HG03103 (cell line): Measurements from ENCODE around the gene DST.

Experiments used
- ATAC-seq: cut with Tn5 transposase; IDR thresholded peaks from one replicate; pipeline ENCODE4 v1.9.1; 2021; ENCODE audit warnings: low read depth; ENCODE audit not compliant: unreplicated experiment

Gene DST

DNA sequence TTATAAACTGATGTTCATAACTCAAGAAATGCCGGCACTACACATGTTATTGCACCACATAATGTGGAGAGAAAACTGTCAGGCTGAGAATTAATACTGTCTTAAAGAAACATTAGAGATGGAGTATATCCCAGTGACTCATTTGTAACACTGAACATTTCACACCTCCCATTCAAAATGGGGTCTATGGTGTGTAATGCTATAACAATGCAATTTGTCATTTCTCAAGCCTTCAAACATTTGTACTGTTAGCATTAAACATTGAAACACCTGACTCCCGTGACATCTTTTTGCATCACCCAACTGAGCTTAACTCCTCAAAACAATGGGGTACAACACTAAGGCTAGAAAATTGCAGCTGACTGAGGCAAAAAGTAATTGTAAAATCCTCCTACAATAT lies 151.7 kb downstream of the DST start:
- no peak for ATAC-seq

DNA sequence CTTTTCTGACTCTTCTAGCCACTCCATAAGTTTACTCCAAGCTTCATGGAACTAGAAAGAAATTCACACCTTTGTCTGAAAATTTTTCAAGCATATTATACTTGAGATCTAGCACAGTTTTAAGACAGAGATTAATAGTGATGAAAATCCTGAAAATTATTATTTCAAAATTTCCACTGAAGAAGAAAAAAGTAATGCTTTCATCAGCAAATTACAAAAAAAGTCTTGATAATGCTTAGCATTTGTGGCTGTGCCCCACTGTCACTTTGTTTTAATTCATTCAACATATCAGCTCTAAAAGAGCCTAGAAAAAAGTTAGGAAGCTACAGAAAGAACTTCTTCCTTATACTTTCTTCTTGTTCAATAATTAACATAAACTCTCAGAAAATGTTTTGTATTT lies 153.1 kb downstream of the DST start:
- ATAC-seq: no peak

DNA sequence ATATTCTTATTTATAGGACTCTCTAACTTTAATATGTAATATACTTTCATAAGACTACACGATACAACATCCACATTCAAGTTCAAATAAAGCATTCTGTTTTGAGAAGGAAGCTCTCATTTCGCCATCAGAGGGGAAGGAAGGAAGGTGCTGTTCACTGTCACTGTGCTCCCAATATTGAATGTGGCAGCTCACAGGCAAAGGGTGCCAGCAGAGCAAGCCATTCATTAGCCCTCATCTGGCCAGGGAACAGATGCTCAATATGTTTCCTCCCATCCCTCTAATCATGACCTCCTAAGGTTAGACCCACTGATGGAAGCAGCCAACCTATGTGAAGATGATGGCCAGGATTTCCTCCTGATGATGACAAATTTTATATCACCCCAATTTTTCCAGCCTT lies 154.4 kb downstream of the DST start:
- ATAC-seq: no peak

DNA sequence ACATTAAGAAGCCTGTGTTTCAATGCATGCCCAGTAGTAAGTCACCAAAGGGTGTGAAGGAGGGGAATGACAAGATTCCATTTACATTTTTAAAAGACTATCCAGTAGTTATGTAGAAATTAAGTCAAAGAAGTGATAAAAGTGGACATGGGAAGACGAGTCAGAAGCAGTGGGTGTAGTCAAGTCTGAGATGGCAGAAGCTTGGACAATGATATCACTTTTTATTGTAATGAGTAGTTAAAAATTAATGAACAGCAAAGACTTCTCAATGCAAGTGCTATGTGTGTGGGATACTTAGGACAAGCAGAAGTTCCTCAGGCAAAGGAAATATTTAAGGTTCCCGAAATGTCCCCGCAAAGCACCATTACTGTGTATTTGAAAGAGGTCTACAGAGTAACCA lies 156.0 kb downstream of the DST start:
- ATAC-seq: no peak

DNA sequence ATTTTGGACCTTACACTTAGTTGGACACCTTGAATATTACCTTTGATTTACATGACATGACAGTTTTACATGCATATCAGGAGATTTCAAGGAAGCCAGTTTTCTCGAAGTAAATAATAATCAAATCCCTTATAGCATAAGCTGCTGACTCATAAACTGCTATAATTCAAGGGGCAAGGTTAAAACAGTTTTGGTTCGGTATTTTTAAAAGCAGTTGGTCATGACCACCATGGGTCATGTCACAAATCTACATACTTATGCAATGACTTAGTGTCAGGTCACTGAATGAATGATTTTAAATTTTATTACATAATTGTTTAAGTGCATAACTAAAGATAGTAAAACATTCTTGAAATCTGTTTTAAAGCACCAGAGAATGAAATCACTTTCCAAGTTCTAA lies 158.0 kb downstream of the DST start:
- no peak for ATAC-seq

DNA sequence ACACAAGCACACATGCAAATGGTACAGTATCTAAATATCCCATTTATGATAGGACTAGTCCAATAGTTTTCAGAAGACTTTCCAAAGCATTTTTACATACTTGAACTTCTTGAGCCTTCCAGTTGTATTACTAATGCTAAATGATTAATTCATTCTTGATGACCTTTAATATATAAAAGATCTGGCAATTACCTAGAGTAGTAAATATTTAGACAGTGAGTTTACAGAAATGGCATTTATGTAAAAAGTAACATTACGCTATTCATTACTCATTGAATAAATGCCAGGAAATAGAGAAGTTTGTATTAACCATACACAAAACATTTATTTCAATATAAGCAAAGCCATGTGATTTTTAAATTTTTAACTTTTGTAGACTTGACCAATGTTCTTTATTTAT lies 158.8 kb downstream of the DST start:
- no peak for ATAC-seq

DNA sequence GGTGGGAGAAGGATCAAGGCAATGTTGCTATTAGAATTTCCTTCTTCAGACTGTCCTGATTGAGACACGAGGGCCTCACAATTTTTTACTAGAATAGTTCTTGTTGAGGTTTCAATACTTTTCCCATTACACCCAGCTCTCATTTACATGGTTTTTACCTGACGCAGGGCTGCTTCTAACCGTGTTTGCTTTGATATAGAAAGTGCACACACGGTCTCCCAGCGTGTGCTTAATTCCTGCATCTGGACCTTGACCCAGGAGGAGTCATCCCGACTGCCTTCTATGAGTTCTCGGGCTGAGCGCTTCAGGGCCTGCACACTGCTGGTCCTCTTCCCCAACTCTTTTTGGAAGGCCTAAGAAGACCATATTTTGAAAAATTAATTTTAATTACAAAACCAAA lies 160.2 kb downstream of the DST start:
- no peak for ATAC-seq

DNA sequence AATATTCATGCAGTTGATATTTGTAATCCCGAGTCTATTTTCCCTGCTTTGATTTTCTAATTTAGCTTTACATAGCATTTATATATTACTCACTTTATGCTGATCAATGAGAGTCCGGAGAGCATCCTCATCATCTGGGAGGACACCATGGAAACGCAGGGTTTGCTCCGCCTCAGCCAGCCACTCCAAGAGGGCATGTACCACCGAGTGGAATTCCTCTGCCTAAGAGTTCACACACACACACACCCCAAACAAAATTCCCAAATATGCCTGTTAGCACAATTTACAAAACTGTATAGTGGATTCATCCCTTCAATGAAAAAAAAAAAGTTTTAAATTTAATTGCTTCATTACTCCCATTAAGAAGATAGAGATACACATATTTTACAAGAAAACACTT lies 160.7 kb downstream of the DST start:
- no peak for ATAC-seq

DNA sequence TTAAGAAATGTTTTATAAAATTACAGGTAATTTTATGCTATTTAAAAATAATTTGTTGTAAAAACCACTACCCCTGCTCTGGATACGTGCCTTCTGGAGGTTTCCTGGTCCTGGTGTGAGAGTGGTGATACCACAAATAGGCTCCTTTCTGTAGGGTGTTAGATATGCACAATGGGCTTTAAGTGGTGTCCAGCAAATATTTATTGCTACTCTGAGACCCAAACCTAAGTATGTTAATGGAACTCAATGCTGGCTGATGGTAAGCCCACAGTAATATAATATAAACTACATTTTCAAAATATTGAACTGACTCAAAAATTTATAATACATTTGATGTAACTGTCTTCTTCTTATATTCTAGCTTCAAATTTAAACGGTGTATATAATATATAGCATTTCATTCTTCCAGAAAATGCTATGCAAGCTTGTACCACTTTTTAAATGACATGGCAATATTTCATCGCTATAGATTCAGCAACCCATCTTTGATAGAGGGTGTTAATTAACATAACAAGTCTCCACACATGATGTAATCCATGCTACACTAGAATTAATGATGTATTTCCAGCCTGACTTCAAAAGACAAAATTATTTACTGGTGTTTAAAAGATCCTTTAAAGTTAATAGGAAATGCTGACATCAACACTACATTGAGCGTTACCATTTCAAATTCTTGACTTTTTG lies 161.9 kb downstream of the DST start:
- no peak for ATAC-seq

DNA sequence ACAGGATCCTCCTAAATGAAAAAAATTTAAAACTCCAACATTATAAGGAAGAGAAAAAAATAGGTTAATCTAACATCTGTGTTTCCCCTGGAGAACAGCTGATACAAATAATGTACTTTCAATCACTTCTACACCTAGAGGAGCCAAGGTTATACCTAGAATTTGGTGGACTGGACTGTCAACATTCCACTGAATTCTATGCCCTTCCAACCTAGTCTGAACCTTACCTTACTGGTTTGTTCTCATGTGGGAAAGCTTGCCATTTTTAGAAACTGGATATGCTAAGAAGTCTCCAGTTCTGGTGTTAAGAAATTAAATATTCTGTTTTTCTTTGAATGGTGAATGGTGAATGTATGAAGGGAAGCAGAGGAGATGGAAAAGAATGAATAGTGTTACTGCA lies 162.4 kb downstream of the DST start:
- ATAC-seq: no peak

DNA sequence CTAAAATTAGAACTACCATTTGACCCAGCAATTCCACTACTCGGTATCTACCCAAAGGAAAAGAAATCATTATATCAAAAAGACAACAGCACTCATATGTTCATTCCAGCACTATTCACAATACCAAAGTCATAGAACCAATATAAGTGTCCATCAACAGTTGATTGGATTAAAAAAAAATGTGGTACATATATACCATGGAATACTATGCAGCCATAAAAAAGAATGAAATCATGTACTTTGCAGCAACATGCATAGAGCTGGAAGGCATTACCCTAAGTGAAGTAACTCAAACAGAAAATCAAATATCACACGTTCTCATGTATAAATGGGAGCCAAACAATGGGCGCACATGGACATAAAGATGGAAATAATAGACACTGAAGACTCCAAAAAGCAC lies 163.3 kb downstream of the DST start:
- ATAC-seq: no peak

DNA sequence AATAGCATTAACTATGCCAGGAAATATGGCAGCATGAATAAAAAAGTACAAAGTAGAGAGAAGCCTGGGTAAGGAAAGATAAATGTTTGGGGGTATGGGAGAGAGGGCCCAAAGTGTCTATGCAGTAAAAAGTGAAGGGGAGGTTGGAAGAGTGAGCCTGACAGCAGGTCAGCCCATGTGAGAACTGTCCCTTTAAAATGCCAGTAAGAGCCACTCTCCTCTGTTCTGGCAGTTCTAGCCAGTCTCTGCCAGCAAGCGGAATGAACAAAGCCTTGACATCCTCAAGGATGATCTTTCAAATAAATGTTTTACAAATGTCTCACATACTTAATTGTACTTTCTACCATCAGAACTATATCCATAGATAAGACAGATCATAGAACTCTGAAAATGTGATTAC lies 164.5 kb downstream of the DST start:
- no peak for ATAC-seq

DNA sequence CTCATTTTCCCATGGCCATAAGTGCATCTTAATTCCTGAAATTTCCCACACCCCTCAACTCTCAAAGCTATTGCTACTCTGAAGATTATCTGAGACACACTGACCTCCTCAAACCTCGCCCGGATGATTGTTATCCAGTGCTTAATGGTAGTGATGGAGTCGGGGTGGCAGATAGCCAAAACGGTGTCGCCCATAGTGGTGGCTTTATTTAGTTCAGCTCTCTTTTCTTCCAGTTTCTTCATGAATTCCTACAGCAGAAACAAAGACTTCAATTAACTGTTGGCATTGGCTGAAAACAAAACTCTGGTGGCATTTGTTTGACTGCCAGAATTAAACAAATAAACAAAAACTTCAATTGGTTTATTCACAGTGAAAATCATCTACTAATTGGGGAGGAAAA lies 165.4 kb downstream of the DST start:
- no peak for ATAC-seq

DNA sequence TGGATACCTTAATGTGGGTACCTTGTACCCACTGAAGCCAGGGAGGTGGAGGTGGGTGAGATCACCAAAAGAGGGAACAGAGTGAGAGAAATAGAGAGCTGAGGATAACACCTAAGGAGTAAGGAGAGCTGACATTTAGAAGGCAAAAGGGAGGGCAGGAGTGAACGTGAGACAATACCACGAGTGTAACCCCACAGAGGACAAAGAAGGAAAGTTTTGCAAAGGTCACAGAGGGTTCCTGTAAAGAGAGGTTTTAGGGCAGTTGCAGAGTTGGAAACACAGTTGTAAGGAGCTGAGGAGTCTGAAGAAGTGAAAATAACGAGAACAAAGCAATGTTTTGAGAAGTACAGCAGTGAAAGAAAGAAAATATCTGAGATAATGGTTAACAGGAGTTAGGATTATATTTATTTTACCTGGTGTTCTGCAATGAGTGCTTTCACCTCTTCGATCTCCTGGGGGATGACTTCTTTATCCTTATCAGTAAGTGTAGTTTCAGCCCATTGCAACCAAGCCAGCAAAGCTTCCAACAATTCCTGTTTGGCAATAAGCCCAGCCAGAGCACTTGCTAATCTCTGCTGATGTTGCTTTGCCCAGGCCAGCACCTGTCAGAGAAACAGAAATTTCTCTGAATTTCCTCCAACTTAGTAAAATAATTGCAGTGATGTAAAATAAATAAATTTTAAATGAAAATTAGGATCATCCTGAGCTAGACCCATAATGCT lies 166.8 kb downstream of the DST start:
- ATAC-seq: no peak

DNA sequence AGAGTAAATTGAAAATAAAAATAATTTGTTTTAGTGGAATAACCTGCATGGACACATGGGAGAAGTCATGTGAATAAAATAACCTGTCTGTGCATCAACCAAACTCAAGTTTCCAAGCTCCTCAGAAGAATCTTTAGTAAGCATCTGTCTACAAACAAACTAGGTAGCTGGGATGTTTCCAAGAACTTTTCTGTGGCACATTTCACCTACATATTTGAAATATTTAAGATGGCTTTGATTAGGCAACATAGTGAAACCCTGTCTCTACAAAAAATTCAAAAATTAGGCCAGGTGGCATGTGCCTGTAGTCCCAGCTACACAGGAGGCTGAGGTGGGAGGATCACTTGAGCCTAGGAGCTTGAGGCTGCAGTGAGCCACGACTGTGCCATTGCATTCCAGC lies 168.2 kb downstream of the DST start:
- ATAC-seq: no peak

DNA sequence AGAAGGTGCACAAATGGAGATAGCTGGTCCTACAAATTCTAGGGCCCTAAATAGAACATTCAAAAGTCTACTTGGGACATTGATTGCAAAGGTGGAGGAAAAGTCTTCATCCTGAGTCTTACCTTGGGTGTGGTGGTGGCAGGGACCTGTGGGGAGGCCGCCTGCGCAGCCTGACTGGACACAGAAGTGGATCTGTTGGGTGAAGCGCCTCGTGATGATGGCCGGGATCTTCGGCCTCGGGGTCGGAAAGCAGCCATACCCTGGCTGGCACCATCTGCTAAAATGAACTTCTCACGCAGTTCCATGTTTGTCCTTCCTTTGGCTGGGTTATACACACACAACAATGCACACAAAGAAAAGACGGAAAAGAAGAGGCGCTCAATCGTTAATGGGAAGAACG lies 179.2 kb downstream of the DST start:
- ATAC-seq: no peak

DNA sequence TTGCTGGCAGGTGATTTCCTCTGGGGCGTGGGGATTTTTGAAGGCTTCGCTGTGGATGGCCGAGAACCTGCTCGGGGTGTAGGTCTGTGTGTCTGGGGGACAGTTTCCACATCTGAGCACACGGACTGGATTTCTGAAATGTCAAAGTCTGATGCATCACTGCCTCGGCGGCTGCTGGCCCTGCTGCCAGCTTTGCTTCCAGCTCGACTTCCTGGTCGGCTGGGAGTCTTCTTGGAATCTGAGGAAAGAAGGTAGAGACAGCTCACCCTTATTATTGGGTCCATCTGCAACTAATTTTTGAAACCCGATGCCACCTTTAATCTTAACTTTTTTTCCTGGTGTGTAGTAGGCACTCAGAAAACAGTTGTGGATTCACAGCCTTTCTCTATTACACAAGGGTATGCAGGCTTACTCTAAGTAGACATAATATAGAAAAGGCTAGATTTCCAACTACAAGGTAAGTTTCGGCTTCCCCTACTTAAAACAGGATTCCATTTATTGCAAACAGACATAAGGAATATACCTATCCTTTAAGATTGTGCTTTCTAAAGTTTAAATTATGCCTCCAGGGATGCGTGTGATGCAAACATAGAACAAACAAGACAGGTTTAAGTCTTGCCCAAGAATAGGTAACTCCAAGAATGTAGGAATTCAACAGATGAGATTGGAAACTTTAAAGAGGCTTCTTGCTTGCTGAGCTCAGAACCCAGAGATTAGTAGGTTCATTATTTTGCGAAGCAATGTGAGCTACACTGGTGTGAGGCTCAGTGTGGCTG lies 183.5 kb downstream of the DST start:
- ATAC-seq: no peak

DNA sequence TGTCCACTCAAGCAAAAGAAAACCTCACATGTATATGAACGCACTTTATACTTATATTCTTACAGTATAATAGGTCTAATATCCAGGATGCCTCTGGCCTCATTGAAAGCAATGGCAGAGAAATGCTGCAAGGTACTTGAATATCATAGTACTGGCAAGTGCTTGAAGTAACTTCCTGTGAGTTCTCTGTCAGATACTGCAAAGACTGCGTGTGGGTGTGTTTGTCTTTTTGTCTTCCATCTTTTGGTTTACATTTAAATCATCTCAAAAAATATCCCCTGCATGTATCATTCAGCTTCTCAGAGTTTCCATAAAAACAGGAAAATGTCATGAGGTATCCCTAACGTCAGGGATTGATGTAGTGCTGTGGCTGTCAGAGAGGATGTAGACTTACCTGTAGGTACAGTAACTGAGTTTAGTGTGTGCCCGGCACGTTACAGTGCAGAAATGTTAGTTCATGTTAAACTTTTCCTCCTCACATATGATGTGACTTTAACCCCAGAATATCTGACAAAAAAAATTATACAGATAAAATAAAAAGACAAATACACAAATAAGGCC lies 184.3 kb downstream of the DST start:
- ATAC-seq: no peak

DNA sequence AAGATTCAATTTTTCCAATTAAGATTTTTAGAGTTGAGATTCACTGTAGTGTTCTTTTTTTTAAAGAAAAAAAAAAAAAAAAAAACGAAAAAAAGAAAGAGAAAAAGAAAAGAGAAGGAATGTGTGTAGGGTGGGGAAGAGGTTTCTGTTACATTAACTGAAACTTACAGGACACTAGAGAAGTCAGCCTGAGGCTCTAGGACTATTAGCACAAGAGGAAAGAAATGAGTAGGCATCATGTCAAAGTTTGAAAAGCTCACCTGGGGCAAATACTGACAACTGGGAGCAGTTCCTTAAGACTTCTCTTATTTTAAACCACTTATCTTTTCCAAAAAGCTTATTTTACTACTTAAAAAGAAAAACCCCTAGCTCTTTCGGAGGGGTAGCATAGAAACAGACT lies 185.9 kb downstream of the DST start:
- no peak for ATAC-seq

DNA sequence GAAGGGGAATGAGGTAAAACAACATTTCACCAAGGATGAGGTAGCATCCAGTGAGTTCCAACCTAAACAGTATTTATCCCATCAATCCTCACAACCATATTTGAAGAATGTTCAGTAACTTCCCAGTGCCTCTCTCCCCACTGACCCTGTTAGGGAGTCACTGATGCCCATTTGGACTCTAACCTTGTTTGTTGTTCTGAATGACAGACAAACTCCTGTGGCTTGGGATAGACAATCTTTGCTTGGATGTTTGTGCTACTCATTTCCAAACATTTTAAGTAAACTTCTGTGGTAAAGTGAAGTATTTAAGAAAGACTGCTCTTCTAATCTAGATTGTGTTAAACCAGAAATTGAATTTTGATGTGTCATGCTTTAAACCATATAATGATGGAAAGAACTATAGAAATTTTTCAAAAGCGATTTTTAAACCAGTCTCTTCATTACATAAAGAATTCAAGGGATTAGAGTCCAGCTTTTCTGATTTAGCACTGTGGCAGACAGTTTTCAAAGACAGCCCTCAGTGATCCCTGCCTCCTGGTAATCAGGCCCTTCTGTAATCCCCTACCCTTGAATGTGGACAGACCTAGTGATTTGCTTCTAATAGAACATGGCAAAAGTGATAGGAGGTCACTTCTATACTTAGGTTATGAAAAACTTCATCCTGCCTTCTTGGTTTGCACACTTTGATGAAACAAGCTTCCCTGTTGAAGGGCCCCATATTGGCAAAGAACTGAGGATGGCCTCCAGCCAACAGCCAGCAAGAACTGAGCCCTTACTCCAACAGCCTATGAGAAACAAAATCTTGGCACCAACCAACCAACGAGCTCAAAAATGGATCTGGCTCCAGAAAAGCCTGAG lies 191.6 kb downstream of the DST start:
- no peak for ATAC-seq

DNA sequence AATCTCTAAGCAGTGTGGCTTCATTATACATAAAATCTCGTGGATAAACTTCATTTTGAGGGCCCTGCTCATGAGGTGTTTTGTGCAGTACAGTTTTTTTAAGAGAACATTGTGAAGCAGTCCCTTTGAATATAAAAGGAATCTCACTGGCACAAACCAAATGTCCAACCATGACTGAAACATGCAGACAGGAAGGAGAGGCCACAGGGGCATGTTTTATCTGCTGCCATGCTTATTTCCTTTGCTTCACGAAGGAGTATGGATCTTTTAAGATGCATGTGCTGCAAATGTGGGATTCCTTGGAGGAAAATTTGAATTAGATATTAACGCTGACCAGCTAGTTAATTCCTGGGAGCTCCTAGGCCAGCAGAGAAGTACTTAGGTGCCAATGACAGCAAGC lies 192.3 kb downstream of the DST start:
- no peak for ATAC-seq
